ENCODE measurements around the gene TRAPPC8. TPM values are rescaled to one million over a fixed set of nuclear protein-coding genes. Genes with fewer than 3 reads are reported as not detected.
"Not testable (repeated sequence)": the region's sequence is repeated elsewhere in the genome, so short reads cannot be mapped to it uniquely, and the experiment has no call there.

Gene TRAPPC8
- total and polyA plus RNA-seq, 10 donors: 17.6 to 64.5 (median 50.8) TPM

GRCh38 chr18:31931163-31931885 lies 11.6 kb downstream of the TRAPPC8 start:
- 87 to 95% (median 89%) methylated on average over 6 of the region's 6 CpGs for WGBS, 5 donors
- Histone ChIP-seq H3K4me3 (no peak overlapping the region), H3K4me1 (peaks cover 0 to 45% (median under 1%) of the 10 kb centered on the region in 6 donors), H3K27ac (no peak overlapping the region), H3K27me3 (replicated peaks in 1 of 7) (no peaks in the 10 kb centered on the region), H3K9me3 (no peaks in the 10 kb centered on the region), H3K36me3 (peaks cover 0 to 95% (median 52%) of the 10 kb centered on the region in 6 donors)
- no peak for TF ChIP-seq POLR2AphosphoS5 (IDR thresholded peaks at IDR 0.05)
- TF ChIP-seq CTCF (IDR thresholded peaks at IDR 0.05 in 8 of 11, conservative IDR thresholded peaks at IDR 0.05 in 3 of 11): no peak
- no peak for TF ChIP-seq POLR2A (IDR thresholded peaks at IDR 0.05)
- no peak for DNase-seq
- intact Hi-C loops (cut with DNase I; ENCODE audit: low total_unique reads): no loop called here

GRCh38 chr18:31929273-31929672 lies 13.7 kb downstream of the TRAPPC8 start:
- TF ChIP-seq POLR2A (IDR thresholded peaks at IDR 0.05) (no peak), CTCF (IDR thresholded peaks at IDR 0.05 in 8 of 11, conservative IDR thresholded peaks at IDR 0.05 in 3 of 11) (no peak), POLR2AphosphoS5 (IDR thresholded peaks at IDR 0.05) (no peak)
- no peaks in the 10 kb centered on the region for H3K9me3 ChIP-seq
- H3K4me1 ChIP-seq: peaks cover 0 to 48% (median 5%) of the 10 kb centered on the region in 6 donors
- no peak overlapping the region for H3K27ac ChIP-seq
- no peaks in the 10 kb centered on the region for H3K27me3 ChIP-seq (replicated peaks in 1 of 7)
- no peak for DNase-seq
- H3K4me3 ChIP-seq: no peak overlapping the region
- intact Hi-C loops (cut with DNase I; ENCODE audit: low total_unique reads): no loop called here
- H3K36me3 ChIP-seq: peaks cover 0 to 92% (median 46%) of the 10 kb centered on the region in 6 donors

- WGBS, 5 donors: 96 to 99% (median 97%) methylated on average over 5 of the region's 5 CpGs
- peaks cover 0 to 97% (median 62%) of the 10 kb centered on the region in 6 donors for H3K36me3 ChIP-seq
- intact Hi-C loops (cut with DNase I; ENCODE audit: low total_unique reads): not testable (repeated sequence)
Measured at GRCh38 chr18:31926988-31927387, 15.9 kb downstream of the TRAPPC8 start.

GRCh38 chr18:31920277-31920676 lies 22.7 kb downstream of the TRAPPC8 start:
- no peaks in the 10 kb centered on the region for H3K9me3 ChIP-seq
- H3K36me3 ChIP-seq: peaks cover 0 to 96% (median 49%) of the 10 kb centered on the region in 6 donors
- H3K4me1 ChIP-seq: no peaks in the 10 kb centered on the region
- TF ChIP-seq POLR2AphosphoS5 (IDR thresholded peaks at IDR 0.05) (no peak), CTCF (IDR thresholded peaks at IDR 0.05 in 8 of 11, conservative IDR thresholded peaks at IDR 0.05 in 3 of 11) (no peak), POLR2A (IDR thresholded peaks at IDR 0.05) (no peak)
- intact Hi-C loops (cut with DNase I; ENCODE audit: low total_unique reads): no loop called here
- WGBS, 5 donors: 90 to 98% (median 94%) methylated on average over 3 of the region's 3 CpGs
- H3K4me3 ChIP-seq: no peak overlapping the region
- no peaks in the 10 kb centered on the region for H3K27me3 ChIP-seq (replicated peaks in 1 of 7)
- no peak overlapping the region for H3K27ac ChIP-seq
- no peak for DNase-seq

More at GRCh38 chr18:31926988-31927387, 15.9 kb downstream of the TRAPPC8 start:
- not testable (repeated sequence) for H3K27me3 ChIP-seq (replicated peaks in 1 of 7); H3K27ac ChIP-seq; DNase-seq; H3K9me3 ChIP-seq; H3K4me3 ChIP-seq
- peaks cover 0 to 26% (median 5%) of the 10 kb centered on the region in 6 donors for H3K4me1 ChIP-seq

- DNase-seq; H3K27ac ChIP-seq; intact Hi-C loops (cut with DNase I; ENCODE audit: low total_unique reads); H3K4me3 ChIP-seq; H3K9me3 ChIP-seq; H3K4me1 ChIP-seq; H3K27me3 ChIP-seq (replicated peaks in 1 of 7): not testable (repeated sequence)
- 95 to 97% (median 96%) methylated on average over 5 of the region's 5 CpGs for WGBS, 5 donors
- peaks cover 0 to 100% (median 52%) of the 10 kb centered on the region in 6 donors for H3K36me3 ChIP-seq
Measured at GRCh38 chr18:31919366-31919765, 23.6 kb downstream of the TRAPPC8 start.
